Common myeloid progenitor, CD34-positive (primary cell): ENCODE results near the gene REXO1.

Source experiments
- CTCF ChIA-PET: fragments of 350-600 bp; sonication (Branson Sonifier 250); formaldehyde crosslinking; loops from one replicate; lab custom pipeline; 2021; ENCODE audit warnings: antibody characterized with exemption; lab: Charles Lee
- POLR2A ChIA-PET: fragments of 350-600 bp; sonication (Branson Sonifier 250); formaldehyde crosslinking; loops from one replicate; lab custom pipeline; 2021; ENCODE audit warnings: antibody characterized with exemption; lab: Charles Lee
- DNase-seq, 3 donors: peaks; one replicate each; pipeline versions ENCODE4 v3.0.0 to v3.0.0-alpha.2; 2013
- H3K27ac ChIP-seq, 2 experiments: 1 replicate in 1 of 2; 2 replicates in 1 of 2; pipeline ENCODE4 v1.7.0; 2013; ENCODE audit warnings: inconsistent platforms in 2 of 2, low read length in 2 of 2, mild to moderate bottlenecking in 2 of 2, low read depth in 1 of 2, moderate library complexity in 1 of 2; ENCODE audit not compliant: severe bottlenecking in 2 of 2, insufficient read depth in 1 of 2, poor library complexity in 1 of 2
- H3K27me3 ChIP-seq, 5 experiments: replicated peaks in 2 of 5; 1 replicate in 3 of 5; 2 replicates in 2 of 5; pipeline versions ENCODE4 v1.6.1 to v1.7.0; 2013; ENCODE audit warnings: low read length in 4 of 5, mild to moderate bottlenecking in 2 of 5, moderate library complexity in 2 of 5, inconsistent platforms in 1 of 5; ENCODE audit not compliant: insufficient read depth in 5 of 5, control insufficient read depth in 4 of 5
- H3K36me3 ChIP-seq, 4 experiments: 1 replicate in 2 of 4; 2 replicates in 2 of 4; pipeline versions ENCODE4 v1.6.1 to v1.7.0; 2013; ENCODE audit warnings: low read length in 3 of 4, control low read depth in 1 of 4, mild to moderate bottlenecking in 1 of 4; ENCODE audit not compliant: control insufficient read depth in 4 of 4, insufficient read depth in 4 of 4
- H3K4me1 ChIP-seq, 4 experiments: 1 replicate in 3 of 4; 2 replicates in 1 of 4; pipeline versions ENCODE4 v1.6.1 to v1.7.1; 2013; ENCODE audit warnings: low read length in 3 of 4, mild to moderate bottlenecking in 3 of 4, control low read depth in 1 of 4, inconsistent platforms in 1 of 4, moderate library complexity in 1 of 4; ENCODE audit not compliant: control insufficient read depth in 4 of 4, insufficient read depth in 4 of 4; ENCODE audit errors: control extremely low read depth in 1 of 4
- H3K4me3 ChIP-seq, 7 experiments: 1 replicate in 4 of 7; 2 replicates in 3 of 7; pipeline versions ENCODE4 v1.5.1 to v1.7.0; 2013; ENCODE audit warnings: mild to moderate bottlenecking in 7 of 7, low read length in 6 of 7, moderate library complexity in 6 of 7, inconsistent platforms in 2 of 7, low read depth in 2 of 7, control low read depth in 1 of 7; ENCODE audit not compliant: insufficient read depth in 4 of 7, control insufficient read depth in 1 of 7; ENCODE audit errors: extremely low read depth in 1 of 7
- H3K9me3 ChIP-seq, 5 experiments: 1 replicate in 4 of 5; 2 replicates in 1 of 5; pipeline versions ENCODE4 v1.6.1 to v1.7.1; 2013; ENCODE audit warnings: low read length in 4 of 5, mild to moderate bottlenecking in 2 of 5, inconsistent platforms in 1 of 5, low read depth in 1 of 5, moderate library complexity in 1 of 5; ENCODE audit not compliant: control insufficient read depth in 4 of 5, insufficient read depth in 2 of 5; ENCODE audit errors: control extremely low read depth in 1 of 5
- WGBS: methylation state at CpG from one replicate; pipeline ENCODE4 v1.1.5; 2013; ENCODE audit not compliant: insufficient coverage; 5-methylcytosine and 5-hydroxymethylcytosine counted together

REXO1 gene

DNA sequence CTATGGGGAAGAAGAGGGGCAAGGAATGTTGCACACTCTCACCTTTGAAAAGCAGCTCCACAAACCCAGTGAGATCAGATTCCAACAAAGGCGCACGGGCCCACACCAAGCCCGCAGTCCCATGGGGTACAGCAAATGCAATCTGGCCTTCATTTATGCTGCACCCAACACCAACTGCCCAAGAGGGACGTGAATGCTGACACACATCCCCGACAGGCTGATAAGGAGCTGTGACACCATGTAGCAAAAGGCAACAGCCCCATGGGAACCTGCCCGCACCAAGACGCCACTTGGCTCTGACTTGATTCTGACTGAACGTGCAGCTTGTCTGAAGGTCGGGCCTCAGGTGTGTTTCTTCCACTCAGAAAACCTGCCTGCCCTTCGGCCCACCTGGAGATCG, 17.3 kb downstream of the REXO1 start:
- ChIA-PET CTCF (interaction anchor here (1.1 to 8.0 kb wide), 3 partner anchors 9 to 46 kb away, joined by 3 to 80 read pairs (median 5); no protein-coding TSS in a partner anchor), POLR2A (no interaction called here)
- H3K9me3 ChIP-seq = no peaks in the 10 kb centered on the region
- H3K27me3 ChIP-seq = no peaks in the 10 kb centered on the region
- no peak overlapping the region for H3K4me3 ChIP-seq
- H3K36me3 ChIP-seq = peaks cover 9 to 66% (median 21%) of the 10 kb centered on the region in 4 experiments
- WGBS = 99% methylated on average over 11 of the region's 11 CpGs
- no peaks in the 10 kb centered on the region for H3K4me1 ChIP-seq
- no peak for DNase-seq
- H3K27ac ChIP-seq = no peak overlapping the region

DNA sequence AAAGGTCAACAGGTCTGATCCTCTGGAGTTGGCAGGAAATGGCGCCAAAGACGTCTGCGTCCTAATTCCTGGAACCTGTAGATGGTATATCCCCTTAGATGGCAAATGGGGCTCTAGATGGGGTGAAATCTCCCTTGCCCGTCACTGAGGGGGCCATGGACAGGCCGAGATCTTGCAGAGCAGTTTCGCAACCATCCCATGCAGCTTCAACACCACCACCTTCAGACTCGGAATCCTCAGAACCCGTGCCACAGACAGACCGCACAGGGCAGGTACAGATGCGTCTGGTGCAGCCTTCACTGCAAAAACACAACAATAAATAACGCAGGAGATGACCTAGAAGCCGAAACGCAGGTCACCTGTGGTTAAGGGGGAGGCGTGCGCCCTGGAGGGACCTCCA, 17.7 kb downstream of the REXO1 start:
- Histone ChIP-seq H3K27me3 (no peaks in the 10 kb centered on the region), H3K27ac (no peak overlapping the region), H3K4me1 (no peaks in the 10 kb centered on the region), H3K9me3 (no peaks in the 10 kb centered on the region), H3K36me3 (peaks cover 10 to 66% (median 25%) of the 10 kb centered on the region in 4 experiments), H3K4me3 (no peak overlapping the region)
- 96% methylated on average over 13 of the region's 15 CpGs for WGBS
- no peak for DNase-seq
- POLR2A ChIA-PET = no interaction called here
- CTCF ChIA-PET = interaction anchor here (1.0 to 8.0 kb wide), 4 partner anchors 9 to 45 kb away, joined by 3 to 80 read pairs (median 4); no protein-coding TSS in a partner anchor

DNA sequence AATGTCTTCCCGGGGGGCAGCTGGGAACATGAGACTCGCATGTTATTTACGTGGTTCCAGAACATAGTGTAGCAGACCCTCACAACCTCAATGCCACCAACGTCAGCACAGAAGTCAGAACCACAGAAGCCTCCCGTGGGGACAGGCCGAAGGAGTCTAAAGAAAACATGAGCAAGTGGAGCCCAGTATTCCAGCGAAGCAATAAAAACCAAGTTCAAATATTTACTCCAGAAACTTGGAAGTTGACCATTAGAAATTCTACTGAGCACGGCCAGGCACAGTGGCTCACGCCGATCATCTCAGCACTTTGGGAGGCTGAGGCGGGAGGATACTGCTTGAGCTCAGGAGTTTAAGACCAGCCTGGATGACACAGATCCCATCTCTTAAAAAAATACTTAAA, 18.3 kb downstream of the REXO1 start:
- peaks cover 10 to 66% (median 26%) of the 10 kb centered on the region in 4 experiments for H3K36me3 ChIP-seq

DNA sequence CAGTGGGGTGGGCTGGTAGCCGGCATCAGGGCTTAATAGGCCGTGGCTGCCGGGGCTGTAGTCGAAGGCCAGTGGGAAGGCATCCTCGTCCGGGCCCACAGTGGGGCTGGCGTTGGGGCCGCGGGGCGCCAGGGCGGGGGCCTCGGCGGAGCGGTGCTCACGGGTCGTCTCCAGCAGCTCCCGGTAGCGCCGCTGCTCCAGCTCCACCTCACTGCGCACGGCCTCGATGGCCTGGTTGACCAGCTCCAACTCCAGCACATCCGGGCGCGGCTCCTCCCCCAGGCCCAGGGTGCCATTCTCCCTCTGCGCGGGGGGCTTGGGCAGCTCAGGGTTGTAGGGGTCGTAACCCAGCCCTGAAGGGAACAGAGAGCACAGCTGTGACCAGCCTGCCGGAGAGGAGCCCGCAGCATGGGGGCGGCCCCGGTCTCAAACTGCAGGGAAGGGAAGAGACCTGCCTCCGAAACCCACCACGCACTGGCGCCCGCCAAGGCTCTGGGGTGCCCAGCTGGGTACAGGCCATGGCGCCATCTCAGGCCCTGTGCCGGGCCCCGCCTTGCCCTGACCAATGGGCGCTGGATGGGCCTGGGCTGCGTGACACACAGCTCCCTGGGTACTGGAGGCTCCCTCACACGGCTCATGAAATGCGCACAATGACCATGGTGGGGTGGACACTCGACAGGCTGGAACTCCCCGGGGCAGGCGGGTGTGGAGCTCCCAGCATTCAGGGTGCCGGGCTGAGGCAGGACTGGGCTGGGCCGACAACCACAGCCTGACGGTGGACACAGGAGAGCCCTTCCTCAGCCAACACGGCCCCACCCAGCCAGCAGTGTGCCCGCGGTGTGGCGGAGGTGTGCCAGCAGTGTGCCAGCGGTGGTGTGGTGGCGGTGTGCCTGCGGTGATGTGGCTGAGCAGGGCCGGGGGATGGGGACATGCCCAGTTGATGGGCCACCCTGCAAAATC, 19.7 kb downstream of the REXO1 start:
- ChIA-PET POLR2A (no interaction called here), CTCF (interaction anchor here (1.9 to 8.0 kb wide), 2 partner anchors 11 to 235 kb away, joined by 6 to 80 read pairs; no protein-coding TSS in a partner anchor)
- H3K36me3 ChIP-seq = peaks cover 10 to 67% (median 32%) of the 10 kb centered on the region in 4 experiments
- no peaks in the 10 kb centered on the region for H3K9me3 ChIP-seq
- WGBS = 97% methylated on average over 51 of the region's 57 CpGs
- no peaks in the 10 kb centered on the region for H3K4me1 ChIP-seq
- no peaks in the 10 kb centered on the region for H3K27me3 ChIP-seq
- no peak overlapping the region for H3K4me3 ChIP-seq
- no peak overlapping the region for H3K27ac ChIP-seq
- no peak for DNase-seq

More for the DNA sequence above, 18.3 kb downstream of the REXO1 start:
- H3K4me3 ChIP-seq = no peak overlapping the region
- H3K4me1 ChIP-seq = no peaks in the 10 kb centered on the region
- CTCF ChIA-PET = interaction anchor here (1.0 to 8.0 kb wide), 4 partner anchors 10 to 45 kb away, joined by 3 to 80 read pairs (median 4); no protein-coding TSS in a partner anchor
- 95% methylated on average over 6 of the region's 11 CpGs for WGBS
- no peak for DNase-seq
- no peak overlapping the region for H3K27ac ChIP-seq
- no peaks in the 10 kb centered on the region for H3K27me3 ChIP-seq
- POLR2A ChIA-PET = no interaction called here
- H3K9me3 ChIP-seq = no peaks in the 10 kb centered on the region

DNA sequence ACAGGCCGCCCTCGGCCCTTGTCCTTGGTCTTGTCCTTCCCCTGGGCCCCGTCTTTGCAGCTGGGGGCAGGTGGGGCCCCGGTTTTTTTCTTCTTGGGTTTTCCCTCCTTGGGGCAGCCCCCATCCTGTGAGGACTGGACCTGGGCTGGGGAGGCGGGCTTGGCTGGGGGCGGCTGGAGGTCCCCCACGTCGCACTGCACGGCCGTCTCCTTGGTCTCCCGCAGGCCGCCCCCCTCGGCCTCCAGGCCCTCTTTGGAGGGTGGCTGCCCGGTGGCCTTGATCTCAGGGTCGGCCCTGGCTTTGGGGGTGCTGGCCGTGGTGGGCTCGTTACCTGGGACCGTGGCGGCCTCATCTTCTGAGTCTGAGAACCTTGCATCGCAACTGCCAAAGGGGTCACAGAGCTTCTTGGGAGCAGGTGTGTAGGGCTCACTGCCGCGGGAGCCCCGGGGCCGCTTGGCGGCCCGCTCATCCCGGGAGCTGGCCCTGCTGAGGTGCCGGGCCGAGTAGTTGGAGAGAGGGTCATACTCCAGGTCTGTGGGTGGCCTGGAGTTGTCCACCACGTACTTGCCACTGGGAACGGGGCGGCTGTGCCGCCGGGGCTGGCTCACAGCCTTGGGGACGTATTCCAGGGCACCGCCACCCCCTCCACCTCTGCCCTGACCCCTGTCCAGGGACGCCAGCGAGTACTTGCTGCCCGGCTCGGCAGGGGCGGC, 20.6 kb downstream of the REXO1 start:
- H3K9me3 ChIP-seq = no peaks in the 10 kb centered on the region
- peaks cover 10 to 71% (median 38%) of the 10 kb centered on the region in 4 experiments for H3K36me3 ChIP-seq
- ChIA-PET CTCF (interaction anchor here (1.9 to 8.0 kb wide), 3 partner anchors 12 to 234 kb away, joined by 6 to 80 read pairs (median 15); no protein-coding TSS in a partner anchor), POLR2A (no interaction called here)
- no peaks in the 10 kb centered on the region for H3K4me1 ChIP-seq
- H3K27me3 ChIP-seq = no peaks in the 10 kb centered on the region
- DNase-seq = no peak
- H3K27ac ChIP-seq = no peak overlapping the region
- H3K4me3 ChIP-seq = no peak overlapping the region
- 95% methylated on average over 35 of the region's 41 CpGs for WGBS

DNA sequence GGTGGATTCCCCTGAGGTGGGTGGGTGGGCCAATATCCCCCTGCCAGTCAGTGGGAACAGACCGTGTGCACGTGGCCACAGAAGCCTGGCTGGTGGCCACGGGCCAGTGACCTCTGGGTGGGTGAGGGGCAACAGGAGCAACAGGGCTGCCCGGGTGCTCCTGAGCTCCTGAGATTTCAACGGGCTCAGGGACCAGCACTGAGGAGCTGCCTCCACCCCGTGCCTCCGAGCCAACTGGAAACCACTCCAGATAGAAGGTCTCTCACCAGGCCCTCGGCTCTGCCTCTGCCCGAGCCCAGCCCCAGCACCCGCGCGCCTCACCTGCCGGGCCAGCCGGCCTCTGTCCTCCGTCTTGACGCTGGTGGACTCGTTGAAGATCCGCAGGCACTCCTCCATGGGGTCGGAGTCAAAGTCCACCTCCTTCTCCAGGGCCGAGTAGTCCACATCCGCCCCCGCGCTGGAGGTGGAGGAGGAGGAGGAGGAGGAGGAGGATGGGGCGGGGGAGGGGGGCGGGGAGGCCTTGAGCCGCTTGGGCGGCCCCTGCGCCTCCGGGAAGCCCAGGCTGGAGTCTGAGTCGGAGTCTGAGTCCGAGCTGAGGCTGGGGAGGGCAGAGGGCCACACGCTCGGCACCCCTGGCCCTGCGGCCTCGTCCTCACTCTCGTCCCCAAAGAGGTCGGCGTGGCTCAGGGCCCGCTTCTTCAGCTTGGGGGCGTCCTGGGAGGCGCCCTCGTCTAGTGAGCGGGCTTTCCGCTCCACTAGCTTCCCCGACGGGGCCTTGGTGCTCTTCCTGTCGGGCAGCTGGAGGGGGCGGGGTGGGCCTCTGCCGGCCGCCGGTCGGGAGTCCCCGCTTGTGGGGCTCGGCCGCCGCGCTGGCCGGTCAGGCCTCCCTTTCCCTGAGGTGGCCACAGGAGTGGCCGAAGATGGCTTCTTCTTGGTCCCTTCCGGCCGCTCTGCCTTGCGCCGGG, 21.4 kb downstream of the REXO1 start:
- Histone ChIP-seq H3K4me1 (no peaks in the 10 kb centered on the region), H3K27ac (peak overlapping the region in 1 of 2 experiments; percentile 38), H3K9me3 (no peaks in the 10 kb centered on the region), H3K4me3 (no peak overlapping the region), H3K36me3 (peaks cover 10 to 74% (median 46%) of the 10 kb centered on the region in 4 experiments), H3K27me3 (no peaks in the 10 kb centered on the region)
- 92% methylated on average over 41 of the region's 63 CpGs for WGBS
- ChIA-PET POLR2A (no interaction called here), CTCF (interaction anchor here (0.7 to 8.0 kb wide), 25 partner anchors 13 to 281 kb away, joined by 3 to 80 read pairs (median 4); no protein-coding TSS in a partner anchor)
- DNase-seq = no peak
